T-cell (primary cell): ENCODE data around the gene CRTC2. TPM values are rescaled to one million over a fixed set of nuclear protein-coding genes. Genes with fewer than 3 reads are reported as not detected.
A peak's percentile ranks its signal among the peaks of the same experiment; 100 is the strongest.
"Not testable (repeated sequence)": the region's sequence is repeated elsewhere in the genome, so short reads cannot be mapped to it uniquely, and the experiment has no call there.

ENCODE experiments used
- ATAC-seq, 4 experiments: fragments of 200-7000 bp in 3 of 4; fragments of 150-1000 bp in 1 of 4; cut with Tn5 transposase; replicated peaks in 1 of 4; 1 replicate in 3 of 4; 2 replicates in 1 of 4; pipeline ENCODE4 v1.10.0; 2021; ENCODE audit warnings: moderate library complexity in 3 of 4, mild to moderate bottlenecking in 2 of 4, moderate number of reproducible peaks in 1 of 4
- CTCF ChIA-PET, 2 donors: fragments of 300-600 bp; sonication (Branson Sonifier 250); formaldehyde crosslinking; loops; one replicate each; lab custom pipeline; 2022; ENCODE audit warnings: antibody characterized with exemption in 2 of 2; lab: Charles Lee
- POLR2A ChIA-PET, 2 donors: fragments of 300-600 bp; sonication (Branson Sonifier 250); formaldehyde crosslinking; loops; one replicate each; lab custom pipeline; 2022; ENCODE audit warnings: antibody characterized with exemption in 2 of 2; lab: Charles Lee
- DNase-seq, 35 experiments: peaks; one replicate each; pipeline versions ENCODE4 v3.0.0 to v3.0.0-alpha.2; 2013 to 2023
- H3K27ac ChIP-seq: one replicate; pipeline ENCODE4 v1.5.1; 2013; ENCODE audit warnings: low read length
- H3K27me3 ChIP-seq, 2 experiments: replicated peaks in 1 of 2; 1 replicate in 1 of 2; 2 replicates in 1 of 2; pipeline versions ENCODE4 v1.6.1 to v1.7.0; 2013; ENCODE audit warnings: low read length in 1 of 2, mixed read lengths in 1 of 2; ENCODE audit not compliant: control insufficient read depth in 2 of 2, insufficient read depth in 2 of 2; ENCODE audit errors: extremely low read depth in 1 of 2
- H3K36me3 ChIP-seq, 2 donors: 1 replicate in 1 of 2; 2 replicates in 1 of 2; pipeline versions ENCODE4 v1.6.1 to v1.7.0; 2013; ENCODE audit warnings: low read length in 1 of 2; ENCODE audit not compliant: control insufficient read depth in 2 of 2, insufficient read depth in 1 of 2; ENCODE audit errors: extremely low read depth in 1 of 2
- H3K4me1 ChIP-seq, 2 experiments: 1 replicate in 1 of 2; 2 replicates in 1 of 2; pipeline versions ENCODE4 v1.6.1 to v1.7.0; 2013; ENCODE audit warnings: low read length in 2 of 2, mixed read lengths in 1 of 2; ENCODE audit not compliant: insufficient read depth in 2 of 2, control insufficient read depth in 1 of 2; ENCODE audit errors: extremely low read depth in 1 of 2
- H3K4me3 ChIP-seq, 2 donors: 1 replicate in 1 of 2; 2 replicates in 1 of 2; pipeline versions ENCODE4 v1.5.1 to v1.7.0; 2013; ENCODE audit warnings: mild to moderate bottlenecking in 2 of 2, low read length in 1 of 2, moderate library complexity in 1 of 2; ENCODE audit not compliant: control insufficient read depth in 1 of 2; ENCODE audit errors: extremely low read depth in 1 of 2
- H3K9me3 ChIP-seq: 2 replicates; pipeline ENCODE4 v1.7.0; 2013
- H3K27ac Mint-ChIP-seq, 2 donors: one replicate each; pipeline ENCODE4 v1.8.0; 2020 to 2021; ENCODE audit warnings: mild to moderate bottlenecking in 2 of 2, mixed read lengths in 2 of 2
- H3K27me3 Mint-ChIP-seq, 2 donors: one replicate each; pipeline ENCODE4 v1.8.0; 2021 to 2022; ENCODE audit warnings: mixed read lengths in 2 of 2
- H3K36me3 Mint-ChIP-seq: one replicate; pipeline ENCODE4 v1.8.0; 2021; ENCODE audit warnings: mixed read lengths
- H3K4me1 Mint-ChIP-seq, 3 donors: one replicate each; pipeline ENCODE4 v1.8.0; 2020 to 2022; ENCODE audit warnings: mixed read lengths in 3 of 3, mild to moderate bottlenecking in 1 of 3
- H3K4me3 Mint-ChIP-seq, 3 donors: one replicate each; pipeline ENCODE4 v1.8.0; 2020 to 2022; ENCODE audit warnings: mild to moderate bottlenecking in 3 of 3, mixed read lengths in 3 of 3, moderate library complexity in 3 of 3
- H3K9me3 Mint-ChIP-seq, 3 donors: one replicate each; pipeline ENCODE4 v1.8.0; 2020 to 2022; ENCODE audit warnings: mixed read lengths in 3 of 3
- WGBS: methylation state at CpG from one replicate; pipeline ENCODE4 v1.1.5; 2013; ENCODE audit warnings: missing lambda C conversion rate; ENCODE audit not compliant: insufficient coverage; 5-methylcytosine and 5-hydroxymethylcytosine counted together
- total RNA-seq, 35 experiments: library from RNA in 6 of 35; stranded (reverse) in 6 of 35; fragments of 120-200 nt in 1 of 35; gene quantifications; one replicate each; pipeline versions ENCODE4 v1.2.1 to v1.2.4 and lab custom pipeline; 2013 to 2026

CRTC2 gene, protein sequence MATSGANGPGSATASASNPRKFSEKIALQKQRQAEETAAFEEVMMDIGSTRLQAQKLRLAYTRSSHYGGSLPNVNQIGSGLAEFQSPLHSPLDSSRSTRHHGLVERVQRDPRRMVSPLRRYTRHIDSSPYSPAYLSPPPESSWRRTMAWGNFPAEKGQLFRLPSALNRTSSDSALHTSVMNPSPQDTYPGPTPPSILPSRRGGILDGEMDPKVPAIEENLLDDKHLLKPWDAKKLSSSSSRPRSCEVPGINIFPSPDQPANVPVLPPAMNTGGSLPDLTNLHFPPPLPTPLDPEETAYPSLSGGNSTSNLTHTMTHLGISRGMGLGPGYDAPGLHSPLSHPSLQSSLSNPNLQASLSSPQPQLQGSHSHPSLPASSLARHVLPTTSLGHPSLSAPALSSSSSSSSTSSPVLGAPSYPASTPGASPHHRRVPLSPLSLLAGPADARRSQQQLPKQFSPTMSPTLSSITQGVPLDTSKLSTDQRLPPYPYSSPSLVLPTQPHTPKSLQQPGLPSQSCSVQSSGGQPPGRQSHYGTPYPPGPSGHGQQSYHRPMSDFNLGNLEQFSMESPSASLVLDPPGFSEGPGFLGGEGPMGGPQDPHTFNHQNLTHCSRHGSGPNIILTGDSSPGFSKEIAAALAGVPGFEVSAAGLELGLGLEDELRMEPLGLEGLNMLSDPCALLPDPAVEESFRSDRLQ
- 100 to 1,000 TPM; 108 to 153 (median 122) TPM for total RNA-seq
- 32.1 TPM for total RNA-seq (2013)
- 11.7 to 95.3 (median 45.0) reads per million in 29 experiments for total RNA-seq (lab: John Stamatoyannopoulos, UW)

- Mint-ChIP-seq H3K4me1 (peaks cover 58 to 68% (median 63%) of the 10 kb centered on the region in 3 donors), H3K9me3 (no peaks in the 10 kb centered on the region), H3K36me3 (peaks cover 12% of the 10 kb centered on the region), H3K4me3 (peak within 1 kb of the TSS; percentile 95 to 97 (median 97)), H3K27me3 (no peaks in the 10 kb centered on the region), H3K27ac (peak within 1 kb of the TSS; percentile 96)
- ChIA-PET POLR2A (interaction anchor here (0.5 to 1.5 kb wide), 6 partner anchors 13 to 204 kb away, joined by 3 to 6 read pairs (median 4); partner anchors contain the start of gene RPS27 (in 1 of the 2)), CTCF (interaction anchor here in 1 of 2 donors (0.7 to 1.5 kb wide), 3 partner anchors 10 to 17 kb away, joined by 5 to 9 read pairs (median 5); partner anchors contain the start of gene CREB3L4)
- Histone ChIP-seq H3K9me3 (no peaks in the 10 kb centered on the region), H3K27me3 (no peaks in the 10 kb centered on the region), H3K4me1 (peaks cover 29 to 62% of the 10 kb centered on the region in 2 experiments), H3K27ac (peak within 1 kb of the TSS; percentile 89), H3K4me3 (peak within 1 kb of the TSS; percentile 82 to 95), H3K36me3 (peaks cover 6 to 24% of the 10 kb centered on the region in 2 donors)
- DNase-seq (peak; percentile 91 to 100 (median 98)), ATAC-seq (peak; percentile 87 to 91 (median 89))
- WGBS: under 1% methylated on average over 63 of the region's 75 CpGs
Observed at GRCh38 chr1:153958111-153958960, at the start of gene CRTC2. CRTC2 (minus strand) TSS chr1:153958612; CDS start chr1:153958497, 115 bp downstream.

- no peaks in the 10 kb centered on the region for H3K27me3 ChIP-seq
- no peak overlapping the region for H3K27ac ChIP-seq
- H3K36me3 Mint-ChIP-seq: no peaks in the 10 kb centered on the region
- no peaks in the 10 kb centered on the region for H3K9me3 ChIP-seq
- CTCF ChIA-PET: no interaction called here
- H3K4me3 ChIP-seq: no peak overlapping the region
- no peaks in the 10 kb centered on the region for H3K4me1 Mint-ChIP-seq
- no peaks in the 10 kb centered on the region for H3K4me1 ChIP-seq
- H3K4me3 Mint-ChIP-seq: no peak overlapping the region
- H3K9me3 Mint-ChIP-seq: no peaks in the 10 kb centered on the region
- no peak for ATAC-seq
- POLR2A ChIA-PET: no interaction called here
- DNase-seq: no peak
- H3K36me3 ChIP-seq: no peaks in the 10 kb centered on the region
- H3K27me3 Mint-ChIP-seq: no peaks in the 10 kb centered on the region
- no peak overlapping the region for H3K27ac Mint-ChIP-seq
- WGBS: no CpG with 5 or more reads among the region's 3 CpGs
Observed at GRCh38 chr1:154006136-154006535, 47.7 kb upstream of the CRTC2 start.

GRCh38 chr1:154000420-154000819 lies 42.0 kb upstream of the CRTC2 start:
- 100% methylated on average over 2 of the region's 4 CpGs for WGBS
- CTCF ChIA-PET: no interaction called here
- Mint-ChIP-seq H3K36me3 (peaks cover 5% of the 10 kb centered on the region), H3K9me3 (no peaks in the 10 kb centered on the region), H3K27ac (no peak overlapping the region), H3K27me3 (no peaks in the 10 kb centered on the region), H3K4me1 (peaks cover 0 to 2% (median under 1%) of the 10 kb centered on the region in 3 donors), H3K4me3 (no peak overlapping the region)
- POLR2A ChIA-PET: no interaction called here
- Histone ChIP-seq H3K4me1 (no peaks in the 10 kb centered on the region), H3K36me3 (peaks cover 0 to 4% of the 10 kb centered on the region in 2 donors), H3K4me3 (no peak overlapping the region), H3K27ac (no peak overlapping the region), H3K9me3 (no peaks in the 10 kb centered on the region), H3K27me3 (no peaks in the 10 kb centered on the region)
- no peak for ATAC-seq
- DNase-seq: no peak

- H3K9me3 ChIP-seq, ATAC-seq, H3K27ac Mint-ChIP-seq, H3K9me3 Mint-ChIP-seq, CTCF ChIA-PET, H3K27me3 ChIP-seq, H3K27me3 Mint-ChIP-seq, H3K27ac ChIP-seq, DNase-seq, H3K4me3 Mint-ChIP-seq, H3K4me3 ChIP-seq: not testable (repeated sequence)
- 100% methylated on average over 3 of the region's 10 CpGs for WGBS
- H3K36me3 ChIP-seq: peaks cover 0 to 36% of the 10 kb centered on the region in 2 donors
- H3K4me1 ChIP-seq: peaks cover 8 to 24% of the 10 kb centered on the region in 2 experiments
- Mint-ChIP-seq H3K4me1 (peaks cover 18 to 26% (median 18%) of the 10 kb centered on the region in 3 donors), H3K36me3 (peaks cover 21% of the 10 kb centered on the region)
- POLR2A ChIA-PET: interaction anchor here in 1 of 2 donors (0.6 to 0.7 kb wide), 2 partner anchors 41 to 223 kb away, joined by 4 to 5 read pairs; no protein-coding TSS in a partner anchor
Observed at GRCh38 chr1:153996882-153997281, 38.5 kb upstream of the CRTC2 start.

GRCh38 chr1:153995640-153996039 lies 37.2 kb upstream of the CRTC2 start:
- peak overlapping the region in 1 of 2 donors; percentile 30 for H3K27ac Mint-ChIP-seq
- peaks cover 0 to 1% of the 10 kb centered on the region in 2 donors for H3K27me3 Mint-ChIP-seq

More at GRCh38 chr1:153995640-153996039, 37.2 kb upstream of the CRTC2 start:
- no peak for DNase-seq
- ChIA-PET POLR2A (interaction anchor here in 1 of 2 donors (0.7 kb wide), 1 partner anchor 58 kb away, joined by 4 read pairs; no protein-coding TSS in a partner anchor), CTCF (interaction anchor here in 1 of 2 donors (0.8 kb wide), 1 partner anchor 203 kb away, joined by 3 read pairs; no protein-coding TSS in a partner anchor)
- H3K9me3 Mint-ChIP-seq: no peaks in the 10 kb centered on the region
- no peak for ATAC-seq
- H3K4me1 Mint-ChIP-seq: peaks cover 29 to 33% (median 30%) of the 10 kb centered on the region in 3 donors
- Histone ChIP-seq H3K27me3 (no peaks in the 10 kb centered on the region), H3K36me3 (peaks cover 0 to 41% of the 10 kb centered on the region in 2 donors), H3K9me3 (no peaks in the 10 kb centered on the region), H3K4me3 (no peak overlapping the region), H3K27ac (no peak overlapping the region), H3K4me1 (peaks cover 16 to 28% of the 10 kb centered on the region in 2 experiments)
- WGBS: 100% methylated on average over 9 of the region's 11 CpGs
- peaks cover 30% of the 10 kb centered on the region for H3K36me3 Mint-ChIP-seq
- H3K4me3 Mint-ChIP-seq: no peak overlapping the region
